ENCODE data around the gene SLC41A3. TPM values are rescaled to one million over a fixed set of nuclear protein-coding genes. Genes with fewer than 3 reads are reported as not detected.

Gene SLC41A3
- total and polyA plus RNA-seq, 2 donors (not counting 1 experiment from before 2014, with no cell fraction given) = 49.4 to 52.8 TPM

DNA sequence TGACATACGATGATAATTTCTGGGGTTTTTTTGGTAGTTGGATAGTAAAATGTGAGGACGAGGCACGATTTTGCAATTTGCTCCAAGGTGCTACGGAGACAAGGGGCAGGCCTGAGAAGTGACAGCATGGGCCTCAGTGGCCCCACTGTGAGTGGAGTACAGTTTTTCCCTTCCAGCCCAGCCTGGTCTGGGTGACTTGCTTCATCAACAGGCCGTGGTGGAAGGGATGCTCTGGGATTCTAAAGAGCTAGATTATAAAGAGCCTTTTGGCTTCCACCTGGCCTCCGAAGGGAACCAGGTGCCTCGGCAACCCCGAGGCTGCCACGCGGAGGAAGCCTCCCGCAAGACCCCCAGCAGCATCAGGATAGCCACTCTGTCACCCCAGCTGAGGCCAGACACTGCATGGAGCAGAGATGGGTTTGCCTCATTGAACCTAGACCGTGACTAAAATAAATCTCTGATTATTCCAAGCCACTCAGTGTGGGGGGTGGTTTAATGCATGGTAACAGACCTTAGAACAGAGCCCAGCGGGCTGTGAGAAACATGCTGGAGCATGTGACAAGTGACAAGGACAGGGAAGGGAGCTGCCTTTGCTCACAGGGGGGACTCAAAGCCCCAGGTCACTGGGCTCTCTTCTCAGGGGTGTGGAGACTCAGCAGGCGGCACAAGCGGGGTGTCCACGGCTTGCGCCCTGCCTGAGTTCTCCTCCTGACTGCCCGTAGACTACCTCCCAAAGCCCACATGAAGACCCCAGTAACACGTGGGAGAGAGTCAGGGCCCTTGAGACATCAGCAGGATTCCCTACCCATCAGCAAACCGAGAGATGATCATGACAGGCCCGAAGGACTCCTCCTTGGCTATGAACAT is 22.6 kb upstream of the SLC41A3 start:
- no peak overlapping the region for H3K4me2 ChIP-seq (ENCODE audit: extremely low read depth, insufficient read depth, low read length)
- H3K36me3 ChIP-seq (ENCODE audit: control insufficient read depth, insufficient read depth, low read length) = no peaks in the 10 kb centered on the region
- no peak for DNase-seq (ENCODE audit: low read depth in 2 of 2)
- H3K27me3 ChIP-seq (ENCODE audit: control insufficient read depth, insufficient read depth, low read length) = peaks cover 2% of the 10 kb centered on the region
- no peaks in the 10 kb centered on the region for H3K9me3 ChIP-seq (ENCODE audit: control insufficient read depth, insufficient read depth, low read depth, low read length)
- H3K9ac ChIP-seq (ENCODE audit: insufficient read depth, low read length) = no peak overlapping the region
- H3K4me3 ChIP-seq (replicated peaks in 1 of 4; ENCODE audit: control extremely low read depth in 1 of 4, insufficient read depth in 1 of 4, low read depth in 3 of 4, low read length in 4 of 4) = no peak overlapping the region
- TF ChIP-seq EZH2 (IDR thresholded peaks at IDR 0.05; ENCODE audit: low read length, missing control alignments) = no peak
- TF ChIP-seq, protein P1, sequence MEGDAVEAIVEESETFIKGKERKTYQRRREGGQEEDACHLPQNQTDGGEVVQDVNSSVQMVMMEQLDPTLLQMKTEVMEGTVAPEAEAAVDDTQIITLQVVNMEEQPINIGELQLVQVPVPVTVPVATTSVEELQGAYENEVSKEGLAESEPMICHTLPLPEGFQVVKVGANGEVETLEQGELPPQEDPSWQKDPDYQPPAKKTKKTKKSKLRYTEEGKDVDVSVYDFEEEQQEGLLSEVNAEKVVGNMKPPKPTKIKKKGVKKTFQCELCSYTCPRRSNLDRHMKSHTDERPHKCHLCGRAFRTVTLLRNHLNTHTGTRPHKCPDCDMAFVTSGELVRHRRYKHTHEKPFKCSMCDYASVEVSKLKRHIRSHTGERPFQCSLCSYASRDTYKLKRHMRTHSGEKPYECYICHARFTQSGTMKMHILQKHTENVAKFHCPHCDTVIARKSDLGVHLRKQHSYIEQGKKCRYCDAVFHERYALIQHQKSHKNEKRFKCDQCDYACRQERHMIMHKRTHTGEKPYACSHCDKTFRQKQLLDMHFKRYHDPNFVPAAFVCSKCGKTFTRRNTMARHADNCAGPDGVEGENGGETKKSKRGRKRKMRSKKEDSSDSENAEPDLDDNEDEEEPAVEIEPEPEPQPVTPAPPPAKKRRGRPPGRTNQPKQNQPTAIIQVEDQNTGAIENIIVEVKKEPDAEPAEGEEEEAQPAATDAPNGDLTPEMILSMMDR (conservative IDR thresholded peaks at IDR 0.05 in 1 of 2, IDR thresholded peaks at IDR 0.05 in 1 of 2; ENCODE audit: low read depth in 1 of 2, low read length in 2 of 2) = no peak
- H3K4me1 ChIP-seq (ENCODE audit: control insufficient read depth, extremely low read depth, insufficient read depth, low read length) = no peaks in the 10 kb centered on the region
- no peak overlapping the region for H2AFZ ChIP-seq (ENCODE audit: low read length)
- no peaks in the 10 kb centered on the region for H4K20me1 ChIP-seq (ENCODE audit: control insufficient read depth, extremely low read depth, insufficient read depth, low read length)
- H3K27ac ChIP-seq (ENCODE audit: insufficient read depth, low read length) = no peak overlapping the region
- no peaks in the 10 kb centered on the region for H3K79me2 ChIP-seq (ENCODE audit: control insufficient read depth, insufficient read depth, low read length)

DNA sequence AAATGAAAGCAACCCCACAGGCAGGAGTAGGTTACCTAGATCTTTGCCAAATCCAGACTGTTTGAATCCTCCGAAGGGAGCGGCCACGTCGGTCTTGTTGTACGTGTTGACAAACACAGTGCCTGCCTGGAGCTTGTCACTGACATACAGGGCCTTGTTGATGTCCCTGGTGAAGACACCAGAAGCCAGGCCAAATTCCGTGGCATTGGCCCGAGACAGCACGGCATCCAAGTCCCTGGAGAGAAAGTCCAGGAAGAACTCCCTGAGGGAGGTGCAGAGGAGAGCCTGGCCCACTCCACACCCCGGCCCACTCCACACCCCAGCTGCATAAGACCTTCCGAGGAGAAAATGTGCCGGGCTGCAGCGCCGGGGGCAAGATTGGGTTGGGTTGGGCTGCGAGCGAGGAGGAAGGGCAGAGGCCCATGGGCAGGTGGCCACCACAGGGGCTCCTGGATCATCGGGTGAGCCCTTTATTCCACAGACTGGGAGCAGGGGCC is 21.8 kb upstream of the SLC41A3 start:
- Histone ChIP-seq H3K9me3 (ENCODE audit: control insufficient read depth, insufficient read depth, low read depth, low read length) (no peaks in the 10 kb centered on the region), H3K4me2 (ENCODE audit: extremely low read depth, insufficient read depth, low read length) (no peak overlapping the region), H3K36me3 (ENCODE audit: control insufficient read depth, insufficient read depth, low read length) (no peaks in the 10 kb centered on the region), H3K79me2 (ENCODE audit: control insufficient read depth, insufficient read depth, low read length) (no peaks in the 10 kb centered on the region), H3K27ac (ENCODE audit: insufficient read depth, low read length) (no peak overlapping the region), H3K4me3 (replicated peaks in 1 of 4; ENCODE audit: control extremely low read depth in 1 of 4, insufficient read depth in 1 of 4, low read depth in 3 of 4, low read length in 4 of 4) (no peak overlapping the region), H3K4me1 (ENCODE audit: control insufficient read depth, extremely low read depth, insufficient read depth, low read length) (no peaks in the 10 kb centered on the region), H3K9ac (ENCODE audit: insufficient read depth, low read length) (no peak overlapping the region), H3K27me3 (ENCODE audit: control insufficient read depth, insufficient read depth, low read length) (peaks cover 2% of the 10 kb centered on the region), H2AFZ (ENCODE audit: low read length) (no peak overlapping the region), H4K20me1 (ENCODE audit: control insufficient read depth, extremely low read depth, insufficient read depth, low read length) (no peaks in the 10 kb centered on the region)
- no peak for DNase-seq (ENCODE audit: low read depth in 2 of 2)
- TF ChIP-seq EZH2 (IDR thresholded peaks at IDR 0.05; ENCODE audit: low read length, missing control alignments) = no peak
- TF ChIP-seq, protein P1 (conservative IDR thresholded peaks at IDR 0.05 in 1 of 2, IDR thresholded peaks at IDR 0.05 in 1 of 2; ENCODE audit: low read depth in 1 of 2, low read length in 2 of 2) = no peak

DNA sequence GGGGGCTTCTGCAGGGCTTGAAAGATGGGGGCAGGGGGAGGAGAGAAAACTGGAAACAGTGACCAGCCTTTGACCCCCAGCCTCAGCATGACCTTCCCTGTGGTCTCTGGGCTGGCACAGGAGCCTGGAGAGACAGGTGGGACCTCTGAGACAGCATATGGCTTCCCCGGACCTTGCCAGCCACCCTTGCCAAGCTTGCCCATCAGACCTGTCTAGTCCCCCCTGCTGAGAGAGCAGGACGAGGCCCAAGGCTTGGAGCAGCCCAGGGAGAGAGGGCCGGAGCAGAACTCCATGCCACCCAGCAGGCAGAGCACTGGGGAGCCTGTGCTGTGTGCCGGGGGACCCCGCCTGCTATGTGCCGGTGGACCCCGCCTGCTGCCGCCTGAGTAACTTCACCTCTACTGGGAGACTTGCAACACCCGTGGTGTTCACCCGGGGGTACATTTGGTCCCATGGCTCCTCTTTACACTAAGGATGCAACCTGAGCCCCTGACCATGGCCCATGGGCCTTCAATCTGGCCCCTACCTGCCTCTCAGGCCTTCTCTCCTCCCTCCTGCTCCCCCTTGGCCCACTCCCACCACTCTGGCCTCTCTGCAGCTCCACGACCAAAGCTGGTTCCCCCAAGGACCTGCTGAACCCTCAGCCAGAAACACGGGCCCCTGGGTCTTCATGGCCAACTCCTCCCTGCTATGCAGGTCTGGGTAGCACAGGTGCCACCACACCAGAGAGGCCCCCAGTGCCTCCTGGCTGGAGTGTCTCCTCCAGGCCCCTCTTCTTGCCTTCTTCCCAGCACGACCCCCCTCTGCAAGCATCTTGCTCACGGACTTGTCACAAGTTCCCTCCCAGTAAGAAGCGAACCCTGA is 21.1 kb upstream of the SLC41A3 start:
- Histone ChIP-seq H3K27me3 (ENCODE audit: control insufficient read depth, insufficient read depth, low read length) (peaks cover 2% of the 10 kb centered on the region), H3K27ac (ENCODE audit: insufficient read depth, low read length) (no peak overlapping the region), H3K4me3 (replicated peaks in 1 of 4; ENCODE audit: control extremely low read depth in 1 of 4, insufficient read depth in 1 of 4, low read depth in 3 of 4, low read length in 4 of 4) (no peak overlapping the region), H3K9me3 (ENCODE audit: control insufficient read depth, insufficient read depth, low read depth, low read length) (no peaks in the 10 kb centered on the region), H3K9ac (ENCODE audit: insufficient read depth, low read length) (no peak overlapping the region), H3K4me2 (ENCODE audit: extremely low read depth, insufficient read depth, low read length) (no peak overlapping the region), H3K79me2 (ENCODE audit: control insufficient read depth, insufficient read depth, low read length) (no peaks in the 10 kb centered on the region), H3K4me1 (ENCODE audit: control insufficient read depth, extremely low read depth, insufficient read depth, low read length) (no peaks in the 10 kb centered on the region), H4K20me1 (ENCODE audit: control insufficient read depth, extremely low read depth, insufficient read depth, low read length) (no peaks in the 10 kb centered on the region), H2AFZ (ENCODE audit: low read length) (no peak overlapping the region), H3K36me3 (ENCODE audit: control insufficient read depth, insufficient read depth, low read length) (no peaks in the 10 kb centered on the region)
- no peak for TF ChIP-seq EZH2 (IDR thresholded peaks at IDR 0.05; ENCODE audit: low read length, missing control alignments)
- TF ChIP-seq, protein P1 (conservative IDR thresholded peaks at IDR 0.05 in 1 of 2, IDR thresholded peaks at IDR 0.05 in 1 of 2; ENCODE audit: low read depth in 1 of 2, low read length in 2 of 2) = no peak
- no peak for DNase-seq (ENCODE audit: low read depth in 2 of 2)
